NK-92 treated with Interleukin-12 subunit alpha and Interleukin-12 subunit beta, amount 100 ng/mL, for 24 hours (cell line): ENCODE measurements around the gene SLC16A8.
"Not testable (repeated sequence)": the region's sequence is repeated elsewhere in the genome, so short reads cannot be mapped to it uniquely, and the experiment has no call there.

ENCODE experiments used
- DNase-seq: peaks from one replicate; lab custom pipeline; 2025; lab: John Stamatoyannopoulos, UW

SLC16A8 gene

GRCh38 chr22:38086001-38086845 is 2.2 kb upstream of the SLC16A8 start:
- DNase-seq = no peak

GRCh38 chr22:38085501-38085900 is 1.5 kb upstream of the SLC16A8 start:
- DNase-seq = no peak

GRCh38 chr22:38085056-38085455 is 1.1 kb upstream of the SLC16A8 start:
- no peak for DNase-seq

GRCh38 chr22:38082986-38083710 is 836 bp downstream of the SLC16A8 start:
- no peak for DNase-seq

- no peak for DNase-seq
These were observed 1.8 kb downstream of the SLC16A8 start for GRCh38 chr22:38081941-38082828.

- no peak for DNase-seq
These were observed 2.4 kb downstream of the SLC16A8 start for GRCh38 chr22:38081636-38081940.

- no peak for DNase-seq
These were observed 2.9 kb downstream of the SLC16A8 start for GRCh38 chr22:38080850-38081635.

- no peak for DNase-seq
These were observed 3.5 kb downstream of the SLC16A8 start for GRCh38 chr22:38080474-38080849.

GRCh38 chr22:38079804-38080203 is 4.2 kb downstream of the SLC16A8 start:
- DNase-seq = no peak

GRCh38 chr22:38079208-38079607 is 4.8 kb downstream of the SLC16A8 start:
- DNase-seq = not testable (repeated sequence)

- no peak for DNase-seq
These were observed 5.7 kb downstream of the SLC16A8 start for GRCh38 chr22:38078046-38078840.

- no peak for DNase-seq
These were observed 6.4 kb downstream of the SLC16A8 start for GRCh38 chr22:38077595-38077994.

- no peak for DNase-seq
These were observed 6.9 kb downstream of the SLC16A8 start for GRCh38 chr22:38077096-38077495.

- no peak for DNase-seq
These were observed 8.0 kb downstream of the SLC16A8 start for GRCh38 chr22:38075961-38076360.

GRCh38 chr22:38075105-38075825 is 8.7 kb downstream of the SLC16A8 start:
- no peak for DNase-seq

- no peak for DNase-seq
These were observed 9.5 kb downstream of the SLC16A8 start for GRCh38 chr22:38074181-38075104.

- no peak for DNase-seq
These were observed 10.5 kb downstream of the SLC16A8 start for GRCh38 chr22:38073150-38074130.
